GM12891 (cell line): Measurements from ENCODE around the gene CHMP2A.

Experiments used
- POLR2A ChIP-seq: IDR thresholded peaks from 2 replicates; pipeline ENCODE4 v1.6.1; 2011; ENCODE audit warnings: low read depth, low read length, control low read depth
- POLR2AphosphoS5 ChIP-seq: IDR thresholded peaks from 2 replicates; pipeline ENCODE4 v1.6.1; 2011; ENCODE audit warnings: low read depth, low read length, control low read depth
- SPI1 ChIP-seq: IDR thresholded peaks from 2 replicates; pipeline ENCODE4 v1.6.1; 2011; ENCODE audit warnings: low read depth, low read length, control low read depth
- TAF1 ChIP-seq: IDR thresholded peaks from 2 replicates; pipeline ENCODE4 v1.6.1; 2011; ENCODE audit warnings: low read depth, low read length, control low read depth

GRCh38 chr19:58511353-58512208, 43.3 kb downstream of the CHMP2A start, which contains the start of gene SLC27A5:
- no peak for TF ChIP-seq POLR2AphosphoS5
- no peak for TF ChIP-seq SPI1
- no peak for TF ChIP-seq POLR2A
- TF ChIP-seq TAF1 = no peak
